Neural cell (in vitro differentiated cells): ENCODE results near the gene GSTT2. TPM values are rescaled to one million over a fixed set of nuclear protein-coding genes. Genes with fewer than 3 reads are reported as not detected.

ENCODE experiments used
- H2AFZ ChIP-seq: fragments of 200-600, 300-800 bp; sonication (generic), shearing (Covaris generic); 2 replicates; pipeline ENCODE4 v1.6.0; 2014; ENCODE audit warnings: low read depth, mild to moderate bottlenecking, antibody characterized with exemption, low read length, moderate library complexity
- H3F3A ChIP-seq: fragments of 200-600 bp; shearing (Covaris generic); 2 replicates; pipeline ENCODE4 v1.6.1; 2016; ENCODE audit warnings: mild to moderate bottlenecking, moderate library complexity, mixed read lengths, antibody characterized with exemption, low read length; ENCODE audit not compliant: insufficient read depth, poor library complexity, severe bottlenecking
- H3K27ac ChIP-seq: fragments of 200-600, 300-800 bp; sonication (generic), shearing (Covaris generic); 2 replicates; pipeline ENCODE4 v1.5.1; 2014; ENCODE audit warnings: mild to moderate bottlenecking, low read length, moderate library complexity
- H3K27me3 ChIP-seq: fragments of 300-800, 200-600 bp; sonication (generic), shearing (Covaris generic); 2 replicates; pipeline ENCODE4 v1.6.0; 2014; ENCODE audit warnings: mild to moderate bottlenecking, low read depth, low read length, moderate library complexity; ENCODE audit not compliant: insufficient read depth
- H3K36me3 ChIP-seq: fragments of 300-800, 200-600 bp; sonication (generic), shearing (Covaris generic); 2 replicates; pipeline ENCODE4 v1.5.1; 2014; ENCODE audit warnings: mild to moderate bottlenecking, antibody characterized with exemption, low read length, moderate library complexity; ENCODE audit not compliant: insufficient read depth
- H3K4me2 ChIP-seq: fragments of 300-800, 200-600 bp; sonication (generic), shearing (Covaris generic); 2 replicates; pipeline ENCODE4 v1.6.0; 2014; ENCODE audit warnings: mild to moderate bottlenecking, low read length
- H3K4me3 ChIP-seq: fragments of 300-800, 200-600 bp; sonication (generic), shearing (Covaris generic); 2 replicates; pipeline ENCODE4 v1.5.1; 2014; ENCODE audit warnings: mild to moderate bottlenecking, low read length, moderate library complexity
- H3K79me2 ChIP-seq: fragments of 200-600 bp; shearing (Covaris generic); replicated peaks from 2 replicates; pipeline ENCODE4 v1.6.0; 2014; ENCODE audit warnings: mild to moderate bottlenecking, low read length, moderate library complexity; ENCODE audit not compliant: insufficient read depth
- H3K9ac ChIP-seq: fragments of 300-800, 200-600 bp; sonication (generic), shearing (Covaris generic); 2 replicates; pipeline ENCODE4 v1.6.1; 2016; ENCODE audit warnings: mild to moderate bottlenecking, low read length, mixed read lengths
- H3K9me2 ChIP-seq: fragments of 200-600 bp; shearing (Covaris generic); 2 replicates; pipeline ENCODE4 v1.6.1; 2016; ENCODE audit warnings: mild to moderate bottlenecking, low read length, mixed read lengths; ENCODE audit not compliant: insufficient read depth
- H3K9me3 ChIP-seq: fragments of 200-600, 300-800 bp; sonication (generic), shearing (Covaris generic); 2 replicates; pipeline ENCODE4 v1.6.1; 2016; ENCODE audit warnings: mild to moderate bottlenecking, mixed run types, low read length, moderate library complexity, mixed read lengths
- H4K20me1 ChIP-seq: fragments of 200-600 bp; shearing (Covaris generic); 2 replicates; pipeline ENCODE4 v1.6.1; 2016; ENCODE audit warnings: mild to moderate bottlenecking, mixed run types; ENCODE audit not compliant: insufficient read depth
- CTCF ChIP-seq: fragments of 450-650 bp; IDR thresholded peaks from 2 replicates; pipeline ENCODE4 v1.5.1; 2014; ENCODE audit warnings: antibody characterized with exemption, mild to moderate bottlenecking, moderate library complexity; ENCODE audit not compliant: poor library complexity, severe bottlenecking
- EP300 ChIP-seq: fragments of 450-650 bp; conservative IDR thresholded peaks from 2 replicates; pipeline ENCODE4 v1.6.1; 2014; ENCODE audit warnings: antibody characterized with exemption, mild to moderate bottlenecking, moderate library complexity; ENCODE audit not compliant: poor library complexity, severe bottlenecking
- EZH2 ChIP-seq: fragments of 200-600, 300-800 bp; shearing (Covaris generic), sonication (generic); IDR thresholded peaks from 2 replicates; pipeline ENCODE4 v1.6.1; 2014; ENCODE audit warnings: antibody characterized with exemption, low read length, borderline replicate concordance, mild to moderate bottlenecking; ENCODE audit not compliant: insufficient read depth, poor library complexity, severe bottlenecking
- MXI1 ChIP-seq: fragments of 450-650 bp; conservative IDR thresholded peaks from 2 replicates; pipeline ENCODE4 v1.6.1; 2014; ENCODE audit warnings: antibody characterized with exemption, mild to moderate bottlenecking; ENCODE audit not compliant: poor library complexity, severe bottlenecking
- POLR2AphosphoS5 ChIP-seq: IDR thresholded peaks from 2 replicates; pipeline ENCODE4 v1.6.1; 2012
- RAD21 ChIP-seq: fragments of 450-650 bp; conservative IDR thresholded peaks from 2 replicates; pipeline ENCODE4 v1.6.1; 2014; ENCODE audit warnings: antibody characterized with exemption, mild to moderate bottlenecking, moderate library complexity
- SMC3 ChIP-seq: fragments of 450-650 bp; conservative IDR thresholded peaks from 2 replicates; pipeline ENCODE4 v1.6.1; 2014; ENCODE audit warnings: antibody characterized with exemption, mild to moderate bottlenecking, moderate library complexity; ENCODE audit not compliant: poor library complexity
- TAF1 ChIP-seq: IDR thresholded peaks from 2 replicates; pipeline ENCODE4 v1.6.1; 2012; ENCODE audit warnings: low read depth
- polyA plus RNA-seq: library from polyadenylated mRNA; depleted of rRNA; stranded (reverse); fragments of >200 nt; gene quantifications from 2 replicates; pipeline ENCODE4 v1.2.3, GENCODE V29; 2014
- TF ChIP-seq, protein P1 (sequence below): IDR thresholded peaks from 2 replicates; pipeline ENCODE4 v1.6.1; 2012; ENCODE audit warnings: borderline replicate concordance

GSTT2 gene
- polyA plus RNA-seq, 1 donor from 2014 or later: not detected

DNA sequence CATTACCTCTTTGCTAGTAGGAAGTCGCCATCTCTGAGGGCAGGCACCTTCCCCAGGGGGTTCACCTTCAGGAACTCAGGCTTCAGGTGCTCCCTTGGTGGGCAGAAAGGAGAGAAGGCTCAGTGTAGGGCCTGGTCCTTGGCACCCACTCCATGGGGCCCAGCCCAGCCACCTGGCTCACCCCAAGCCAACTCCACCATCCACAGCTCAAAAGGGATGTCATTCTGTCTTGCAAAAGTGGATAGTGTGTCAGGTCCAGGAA, 28.0 kb downstream of the GSTT2 start:
- Histone ChIP-seq H3K9me2 (no peaks in the 10 kb centered on the region), H3K9ac (no peak overlapping the region), H3K36me3 (no peaks in the 10 kb centered on the region), H3K4me2 (no peak overlapping the region), H2AFZ (no peak overlapping the region), H3F3A (no peaks in the 10 kb centered on the region), H4K20me1 (no peaks in the 10 kb centered on the region), H3K4me3 (no peak overlapping the region), H3K9me3 (no peaks in the 10 kb centered on the region), H3K27me3 (no peaks in the 10 kb centered on the region), H3K79me2 (peaks cover 16% of the 10 kb centered on the region), H3K27ac (no peak overlapping the region)
- TF ChIP-seq RAD21: no peak
- TF ChIP-seq EP300: no peak
- no peak for TF ChIP-seq POLR2AphosphoS5
- no peak for TF ChIP-seq SMC3
- TF ChIP-seq CTCF: no peak
- no peak for TF ChIP-seq EZH2
- TF ChIP-seq MXI1: no peak
- TF ChIP-seq, protein P1, sequence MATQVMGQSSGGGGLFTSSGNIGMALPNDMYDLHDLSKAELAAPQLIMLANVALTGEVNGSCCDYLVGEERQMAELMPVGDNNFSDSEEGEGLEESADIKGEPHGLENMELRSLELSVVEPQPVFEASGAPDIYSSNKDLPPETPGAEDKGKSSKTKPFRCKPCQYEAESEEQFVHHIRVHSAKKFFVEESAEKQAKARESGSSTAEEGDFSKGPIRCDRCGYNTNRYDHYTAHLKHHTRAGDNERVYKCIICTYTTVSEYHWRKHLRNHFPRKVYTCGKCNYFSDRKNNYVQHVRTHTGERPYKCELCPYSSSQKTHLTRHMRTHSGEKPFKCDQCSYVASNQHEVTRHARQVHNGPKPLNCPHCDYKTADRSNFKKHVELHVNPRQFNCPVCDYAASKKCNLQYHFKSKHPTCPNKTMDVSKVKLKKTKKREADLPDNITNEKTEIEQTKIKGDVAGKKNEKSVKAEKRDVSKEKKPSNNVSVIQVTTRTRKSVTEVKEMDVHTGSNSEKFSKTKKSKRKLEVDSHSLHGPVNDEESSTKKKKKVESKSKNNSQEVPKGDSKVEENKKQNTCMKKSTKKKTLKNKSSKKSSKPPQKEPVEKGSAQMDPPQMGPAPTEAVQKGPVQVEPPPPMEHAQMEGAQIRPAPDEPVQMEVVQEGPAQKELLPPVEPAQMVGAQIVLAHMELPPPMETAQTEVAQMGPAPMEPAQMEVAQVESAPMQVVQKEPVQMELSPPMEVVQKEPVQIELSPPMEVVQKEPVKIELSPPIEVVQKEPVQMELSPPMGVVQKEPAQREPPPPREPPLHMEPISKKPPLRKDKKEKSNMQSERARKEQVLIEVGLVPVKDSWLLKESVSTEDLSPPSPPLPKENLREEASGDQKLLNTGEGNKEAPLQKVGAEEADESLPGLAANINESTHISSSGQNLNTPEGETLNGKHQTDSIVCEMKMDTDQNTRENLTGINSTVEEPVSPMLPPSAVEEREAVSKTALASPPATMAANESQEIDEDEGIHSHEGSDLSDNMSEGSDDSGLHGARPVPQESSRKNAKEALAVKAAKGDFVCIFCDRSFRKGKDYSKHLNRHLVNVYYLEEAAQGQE: no peak
- TF ChIP-seq TAF1: no peak

DNA sequence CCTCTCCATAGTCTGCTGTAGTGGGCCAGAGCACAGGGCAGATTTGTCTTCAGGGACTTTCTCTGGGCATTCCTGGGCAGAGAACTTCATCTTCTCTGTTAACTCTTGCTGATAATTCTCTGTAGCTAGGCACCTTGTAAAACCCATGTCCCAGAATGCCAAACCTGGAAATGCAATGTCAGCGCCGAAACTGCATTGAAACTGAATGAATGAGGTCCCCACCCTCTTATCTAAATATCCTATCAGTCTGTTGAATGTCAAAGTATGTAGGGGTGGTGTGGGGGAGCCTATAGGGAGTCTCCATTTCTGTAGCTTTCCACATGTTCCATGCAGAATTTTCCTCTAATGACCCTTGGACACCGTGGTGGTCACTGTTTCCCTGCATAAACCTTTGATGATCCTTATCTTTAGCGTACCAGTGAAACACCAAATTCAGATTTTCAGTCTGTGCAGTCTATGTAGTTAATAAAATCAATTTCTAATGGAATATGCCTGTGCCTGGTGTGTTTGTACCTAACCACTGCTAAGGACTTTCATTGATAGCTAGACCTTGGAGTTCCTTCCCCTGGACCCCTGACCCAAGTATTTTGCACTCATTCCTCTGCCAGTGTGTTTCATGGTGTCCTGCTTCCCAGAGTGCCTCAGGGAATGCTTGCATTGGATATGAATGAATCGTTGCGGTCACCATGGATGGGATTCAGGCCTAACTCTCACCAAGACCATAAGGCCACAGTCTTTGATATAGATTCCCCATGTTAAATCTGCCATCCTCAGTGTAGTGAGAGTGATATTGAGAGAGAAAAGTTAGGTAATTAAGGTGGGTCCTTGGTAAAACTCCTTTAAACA, 28.7 kb downstream of the GSTT2 start:
- Histone ChIP-seq H3K4me3 (no peak overlapping the region), H3K9ac (no peak overlapping the region), H3K4me2 (no peak overlapping the region), H3K9me2 (no peaks in the 10 kb centered on the region), H3K27ac (no peak overlapping the region), H3K9me3 (no peaks in the 10 kb centered on the region), H3K27me3 (no peaks in the 10 kb centered on the region), H2AFZ (no peak overlapping the region), H3K36me3 (no peaks in the 10 kb centered on the region), H3F3A (no peaks in the 10 kb centered on the region), H4K20me1 (no peaks in the 10 kb centered on the region), H3K79me2 (peaks cover 22% of the 10 kb centered on the region)
- TF ChIP-seq MXI1: no peak
- TF ChIP-seq SMC3: no peak
- no peak for TF ChIP-seq EZH2
- TF ChIP-seq TAF1: no peak
- TF ChIP-seq, protein P1: no peak
